ENCODE measurements around the gene GLCE. TPM values are rescaled to one million over a fixed set of nuclear protein-coding genes. Genes with fewer than 3 reads are reported as not detected.

The GLCE gene
- total RNA-seq, 1 experiment from 2014 or later, result 10.2 TPM

DNA sequence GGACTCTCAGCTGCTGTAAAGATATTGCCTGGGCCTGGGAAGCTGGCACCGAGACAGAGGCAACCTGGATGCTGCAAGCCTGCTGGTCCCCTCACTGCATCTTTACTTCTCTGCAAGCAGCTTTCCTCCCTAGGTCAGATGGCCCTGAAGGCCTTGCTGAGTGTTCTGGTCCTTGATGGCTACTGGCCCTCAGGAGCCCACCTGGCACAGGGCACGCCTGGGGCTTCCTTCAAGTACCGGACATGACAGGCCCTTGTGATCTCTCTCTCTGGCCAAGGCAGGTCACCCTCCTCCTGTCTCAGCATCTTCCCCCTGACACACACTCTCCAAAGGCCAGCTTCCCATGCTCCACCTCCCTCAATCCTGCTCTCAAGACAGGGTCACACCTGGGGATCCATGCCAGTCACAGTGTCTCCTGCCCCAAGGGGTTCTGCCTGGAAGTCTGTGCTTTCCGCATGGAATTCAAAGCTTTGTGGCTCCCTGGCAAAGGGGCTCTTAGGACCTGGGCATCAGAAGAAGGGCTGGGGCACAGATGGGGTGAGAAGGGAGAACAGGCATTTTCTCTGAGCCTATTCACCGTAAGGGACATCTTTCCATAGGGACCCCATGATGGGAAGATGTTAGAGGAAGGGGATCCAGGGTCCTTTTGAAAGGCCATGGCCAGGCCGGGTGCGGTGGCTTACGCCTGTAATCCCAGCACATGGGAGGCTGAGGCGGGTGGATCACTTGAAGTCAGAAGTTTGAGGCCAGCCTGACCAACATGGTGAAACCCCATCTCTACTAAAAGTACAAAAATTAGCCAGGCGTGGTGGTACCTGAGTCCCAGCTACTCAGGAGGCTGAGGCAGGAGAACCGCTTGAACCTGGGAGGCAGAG lies 133.5 kb downstream of the GLCE start:
- H3K9me3 ChIP-seq, result no peaks in the 10 kb centered on the region
- H3K4me3 Mint-ChIP-seq (ENCODE audit: unreplicated experiment), result no peak overlapping the region
- H3K36me3 Mint-ChIP-seq (ENCODE audit: insufficient read depth, unreplicated experiment), result no peaks in the 10 kb centered on the region
- H3K9me3 Mint-ChIP-seq (ENCODE audit: unreplicated experiment), result no peaks in the 10 kb centered on the region
- intact Hi-C loops (cut with micrococcal nuclease; ENCODE audit: unreplicated experiment), result loop anchor here (10.0 kb wide), 1 partner anchor 101 kb away; no protein-coding TSS in a partner anchor
- no peak overlapping the region for H3K27ac Mint-ChIP-seq (ENCODE audit: unreplicated experiment)
- TF ChIP-seq, protein P1, sequence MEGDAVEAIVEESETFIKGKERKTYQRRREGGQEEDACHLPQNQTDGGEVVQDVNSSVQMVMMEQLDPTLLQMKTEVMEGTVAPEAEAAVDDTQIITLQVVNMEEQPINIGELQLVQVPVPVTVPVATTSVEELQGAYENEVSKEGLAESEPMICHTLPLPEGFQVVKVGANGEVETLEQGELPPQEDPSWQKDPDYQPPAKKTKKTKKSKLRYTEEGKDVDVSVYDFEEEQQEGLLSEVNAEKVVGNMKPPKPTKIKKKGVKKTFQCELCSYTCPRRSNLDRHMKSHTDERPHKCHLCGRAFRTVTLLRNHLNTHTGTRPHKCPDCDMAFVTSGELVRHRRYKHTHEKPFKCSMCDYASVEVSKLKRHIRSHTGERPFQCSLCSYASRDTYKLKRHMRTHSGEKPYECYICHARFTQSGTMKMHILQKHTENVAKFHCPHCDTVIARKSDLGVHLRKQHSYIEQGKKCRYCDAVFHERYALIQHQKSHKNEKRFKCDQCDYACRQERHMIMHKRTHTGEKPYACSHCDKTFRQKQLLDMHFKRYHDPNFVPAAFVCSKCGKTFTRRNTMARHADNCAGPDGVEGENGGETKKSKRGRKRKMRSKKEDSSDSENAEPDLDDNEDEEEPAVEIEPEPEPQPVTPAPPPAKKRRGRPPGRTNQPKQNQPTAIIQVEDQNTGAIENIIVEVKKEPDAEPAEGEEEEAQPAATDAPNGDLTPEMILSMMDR (IDR thresholded peaks at IDR 0.05; ENCODE audit: insufficient read depth in 1 of 2, low read depth in 1 of 2, low read length in 1 of 2, severe bottlenecking in 1 of 2, unreplicated experiment in 1 of 2), result no peak
- DNase-seq, result peak in 1 of 2 experiments; percentile 18
- no peaks in the 10 kb centered on the region for H3K27me3 ChIP-seq (replicated peaks; ENCODE audit: control insufficient read depth, insufficient read depth, low read length)
- no peak overlapping the region for H3K4me3 ChIP-seq (ENCODE audit: low read depth, low read length)
- H3K4me1 Mint-ChIP-seq (ENCODE audit: low read depth, unreplicated experiment), result peaks cover 15% of the 10 kb centered on the region
- H3K27me3 Mint-ChIP-seq (ENCODE audit: insufficient read depth, unreplicated experiment), result no peaks in the 10 kb centered on the region
- H3K36me3 ChIP-seq (ENCODE audit: control insufficient read depth, insufficient read depth, low read length), result no peaks in the 10 kb centered on the region
- peaks cover 19% of the 10 kb centered on the region for H3K4me1 ChIP-seq
- BruUV-seq (replicated peaks), result no TSS peak
- POLR2A ChIA-PET, result no interaction called here
- CTCF ChIA-PET, result interaction anchor here (0.6 kb wide), 2 partner anchors 20 to 703 kb away, joined by 3 to 6 read pairs; no protein-coding TSS in a partner anchor

DNA sequence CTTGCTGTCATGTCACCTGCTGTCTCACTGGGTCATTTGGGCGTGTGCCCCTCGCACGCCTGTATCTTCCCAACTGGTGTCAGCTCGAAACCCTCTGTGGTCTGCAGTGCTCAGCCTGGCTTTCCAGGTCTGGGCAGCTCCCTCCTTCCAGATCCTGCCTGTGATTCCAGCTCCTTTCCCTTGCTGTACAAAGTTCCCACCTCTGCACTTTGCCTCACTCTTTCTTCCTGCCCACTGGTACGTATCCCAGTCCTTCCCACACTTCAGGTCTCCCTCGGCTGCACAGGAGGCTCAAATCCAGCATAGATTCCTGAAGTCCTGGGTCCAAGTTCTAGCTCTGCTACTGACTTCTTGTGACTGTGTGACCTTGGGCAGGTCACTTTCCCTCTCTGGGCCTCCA lies 136.2 kb downstream of the GLCE start:
- Histone ChIP-seq H3K4me1 (peaks cover 7% of the 10 kb centered on the region; the same call in 1 of the 2 replicates), H3K36me3 (ENCODE audit: control insufficient read depth, insufficient read depth, low read length) (no peaks in the 10 kb centered on the region), H3K27me3 (replicated peaks; ENCODE audit: control insufficient read depth, insufficient read depth, low read length) (no peaks in the 10 kb centered on the region), H3K9me3 (no peaks in the 10 kb centered on the region), H3K4me3 (ENCODE audit: low read depth, low read length) (no peak overlapping the region)
- POLR2A ChIA-PET, result no interaction called here
- peaks cover 3% of the 10 kb centered on the region for H3K27me3 Mint-ChIP-seq (ENCODE audit: insufficient read depth, unreplicated experiment)
- H3K4me3 Mint-ChIP-seq (ENCODE audit: unreplicated experiment), result no peak overlapping the region
- peaks cover 13% of the 10 kb centered on the region for H3K4me1 Mint-ChIP-seq (ENCODE audit: low read depth, unreplicated experiment)
- TF ChIP-seq, protein P1 (IDR thresholded peaks at IDR 0.05; ENCODE audit: insufficient read depth in 1 of 2, low read depth in 1 of 2, low read length in 1 of 2, severe bottlenecking in 1 of 2, unreplicated experiment in 1 of 2), result no peak
- no peaks in the 10 kb centered on the region for H3K36me3 Mint-ChIP-seq (ENCODE audit: insufficient read depth, unreplicated experiment)
- intact Hi-C loops (cut with micrococcal nuclease; ENCODE audit: unreplicated experiment), result loop anchor here (10.0 kb wide), 1 partner anchor 98 kb away; no protein-coding TSS in a partner anchor
- H3K27ac Mint-ChIP-seq (ENCODE audit: unreplicated experiment), result no peak overlapping the region
- CTCF ChIA-PET, result no interaction called here
- no peaks in the 10 kb centered on the region for H3K9me3 Mint-ChIP-seq (ENCODE audit: unreplicated experiment)
- BruUV-seq (replicated peaks), result no TSS peak
- no peak for DNase-seq

DNA sequence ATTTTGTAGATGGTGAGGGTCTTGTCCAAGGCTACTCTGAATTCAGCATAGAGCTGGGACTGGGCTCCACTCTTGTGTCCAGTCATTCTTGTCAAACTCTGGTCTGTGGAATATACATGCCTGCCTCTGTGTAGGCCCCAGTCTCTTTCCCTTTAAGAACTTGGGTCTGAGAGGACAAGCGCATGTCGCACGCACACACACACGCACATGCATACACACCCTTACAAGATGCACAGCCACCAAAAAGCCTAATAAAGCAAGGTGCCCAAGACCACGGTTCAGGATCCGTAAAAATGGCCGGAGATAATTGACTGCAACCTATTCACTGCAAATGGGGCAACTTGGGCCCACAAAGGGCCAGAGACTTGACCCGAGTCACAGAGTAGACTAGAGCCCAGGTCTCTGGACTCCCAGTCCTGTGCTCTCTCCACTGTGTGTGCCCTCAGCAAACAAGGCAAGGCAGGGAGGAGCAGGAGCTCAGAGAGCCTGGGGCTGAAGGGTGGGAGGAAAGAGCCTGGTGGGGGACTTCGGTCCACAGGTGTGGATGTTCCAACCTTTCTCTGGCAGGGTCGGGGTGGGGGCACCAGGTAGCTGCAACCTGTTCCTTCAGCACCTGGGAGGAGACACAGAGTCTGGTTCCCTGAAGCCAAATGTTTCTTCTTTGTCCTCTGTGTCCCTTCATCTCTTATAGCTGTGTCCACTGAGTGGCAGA lies 137.4 kb downstream of the GLCE start:
- ChIA-PET POLR2A (no interaction called here), CTCF (no interaction called here)
- Mint-ChIP-seq H3K9me3 (ENCODE audit: unreplicated experiment) (no peaks in the 10 kb centered on the region), H3K27me3 (ENCODE audit: insufficient read depth, unreplicated experiment) (peaks cover 3% of the 10 kb centered on the region), H3K4me1 (ENCODE audit: low read depth, unreplicated experiment) (peaks cover 13% of the 10 kb centered on the region), H3K4me3 (ENCODE audit: unreplicated experiment) (peak overlapping the region; percentile 69), H3K27ac (ENCODE audit: unreplicated experiment) (no peak overlapping the region), H3K36me3 (ENCODE audit: insufficient read depth, unreplicated experiment) (no peaks in the 10 kb centered on the region)
- TF ChIP-seq, protein P1 (IDR thresholded peaks at IDR 0.05; ENCODE audit: insufficient read depth in 1 of 2, low read depth in 1 of 2, low read length in 1 of 2, severe bottlenecking in 1 of 2, unreplicated experiment in 1 of 2), result no peak
- intact Hi-C loops (cut with micrococcal nuclease; ENCODE audit: unreplicated experiment), result loop anchor here (10.0 kb wide), 1 partner anchor 97 kb away; no protein-coding TSS in a partner anchor
- Histone ChIP-seq H3K4me1 (peaks cover 7% of the 10 kb centered on the region; the same call in 1 of the 2 replicates), H3K4me3 (ENCODE audit: low read depth, low read length) (no peak overlapping the region), H3K9me3 (no peaks in the 10 kb centered on the region), H3K27me3 (replicated peaks; ENCODE audit: control insufficient read depth, insufficient read depth, low read length) (no peaks in the 10 kb centered on the region), H3K36me3 (ENCODE audit: control insufficient read depth, insufficient read depth, low read length) (no peaks in the 10 kb centered on the region)
- no peak for DNase-seq
- BruUV-seq (replicated peaks), result no TSS peak
